Coronary artery (tissue), 2 donors: ENCODE results near the gene PTPN13.

ENCODE experiments used
- DNase-seq: peaks from one replicate; pipeline ENCODE4 v3.0.0-alpha.2; 2017; ENCODE audit warnings: low spot score
- H3K27ac ChIP-seq, 2 donors: fragments of 200-600 bp; sonication (generic); one replicate each; pipeline ENCODE4 v1.5.1; 2016 to 2019
- H3K4me3 ChIP-seq: fragments of 200-600 bp; sonication (generic); 2 replicates; pipeline ENCODE4 v1.5.1; 2016; ENCODE audit warnings: mild to moderate bottlenecking, moderate library complexity
- CTCF ChIP-seq: fragments of 200-600 bp; sonication (generic); IDR thresholded peaks from one replicate; pipeline ENCODE4 v1.5.1; 2019; ENCODE audit warnings: antibody characterized with exemption

The PTPN13 gene

GRCh38 chr4:86619656-86620055 lies 25.5 kb downstream of the PTPN13 start:
- DNase-seq = no peak
- no peak for TF ChIP-seq CTCF
- no peak overlapping the region for H3K27ac ChIP-seq
- H3K4me3 ChIP-seq = no peak overlapping the region

DNA sequence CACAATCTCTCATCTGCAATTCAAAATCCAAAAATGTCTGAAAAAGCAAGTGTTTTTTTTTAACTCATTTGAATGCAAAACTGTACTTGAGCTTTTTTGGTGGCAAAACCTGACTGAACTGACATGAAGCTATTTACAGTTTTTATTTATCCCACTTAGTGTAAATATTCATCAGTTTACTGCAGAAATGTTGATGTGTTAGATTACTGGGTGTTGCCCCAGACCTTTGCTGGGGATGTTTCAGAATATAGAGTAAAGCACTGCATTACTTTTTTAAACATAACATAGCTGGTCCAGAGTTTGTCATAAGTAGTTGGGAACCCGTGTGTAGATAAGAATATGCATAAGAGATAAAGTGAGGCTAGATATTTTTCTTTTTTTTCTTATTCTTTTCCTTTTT lies 27.3 kb downstream of the PTPN13 start:
- no peak for DNase-seq
- no peak overlapping the region for H3K27ac ChIP-seq
- no peak overlapping the region for H3K4me3 ChIP-seq
- no peak for TF ChIP-seq CTCF

DNA sequence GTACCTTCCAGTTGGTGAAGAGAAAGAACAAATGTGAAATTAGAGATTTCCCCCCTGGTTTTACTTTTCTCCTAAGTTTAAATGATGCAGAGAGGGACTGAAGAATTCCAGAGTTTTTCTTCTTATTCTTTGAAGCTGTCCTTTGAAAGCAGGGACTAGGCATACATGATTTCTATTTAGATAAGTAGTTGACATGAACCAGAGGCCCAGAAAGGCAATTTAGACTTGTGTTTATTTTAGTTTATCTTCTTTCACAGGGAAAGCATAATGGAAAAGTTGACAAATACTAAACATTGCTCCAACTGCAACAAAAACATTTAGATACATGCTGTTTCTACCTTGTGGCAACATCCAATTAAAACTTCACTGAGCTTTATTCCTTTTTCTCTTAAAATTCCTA lies 32.0 kb downstream of the PTPN13 start:
- DNase-seq = no peak
- no peak for TF ChIP-seq CTCF
- Histone ChIP-seq H3K4me3 (no peak overlapping the region), H3K27ac (no peak overlapping the region)

- no peak for TF ChIP-seq CTCF
- DNase-seq = no peak
- H3K27ac ChIP-seq = no peak overlapping the region
- no peak overlapping the region for H3K4me3 ChIP-seq
Measured at GRCh38 chr4:86627462-86628135, 33.5 kb downstream of the PTPN13 start.

DNA sequence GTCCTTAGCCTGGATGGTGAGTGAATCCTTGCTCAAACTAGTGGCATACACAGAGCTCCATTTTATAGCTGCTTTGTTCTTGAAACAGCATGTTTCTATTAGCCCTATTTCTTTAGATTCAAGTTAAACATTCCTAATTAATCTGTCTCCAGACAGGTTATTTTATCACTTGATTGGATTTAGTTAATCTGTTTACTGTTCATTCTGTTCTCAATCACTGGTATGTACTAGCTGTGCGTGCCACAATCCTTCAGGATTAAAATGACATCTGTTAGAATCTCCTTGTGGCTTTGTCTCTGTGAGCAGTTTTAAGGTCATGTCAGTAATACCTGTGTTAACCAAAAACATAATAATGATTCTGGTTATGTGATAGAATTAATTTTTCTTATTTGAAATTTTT lies 36.5 kb downstream of the PTPN13 start:
- no peak overlapping the region for H3K4me3 ChIP-seq
- TF ChIP-seq CTCF = no peak
- no peak overlapping the region for H3K27ac ChIP-seq
- no peak for DNase-seq

- no peak for TF ChIP-seq CTCF
- Histone ChIP-seq H3K4me3 (no peak overlapping the region), H3K27ac (no peak overlapping the region)
- DNase-seq = no peak
Measured at GRCh38 chr4:86631166-86631565, 37.1 kb downstream of the PTPN13 start.

- H3K27ac ChIP-seq = no peak overlapping the region
- no peak overlapping the region for H3K4me3 ChIP-seq
- DNase-seq = no peak
- TF ChIP-seq CTCF = no peak
Measured at GRCh38 chr4:86633854-86634253, 39.7 kb downstream of the PTPN13 start.
